ENCODE measurements around the gene C16orf92.
"Not testable (repeated sequence)": the region's sequence is repeated elsewhere in the genome, so short reads cannot be mapped to it uniquely, and the experiment has no call there.

The C16orf92 gene

DNA sequence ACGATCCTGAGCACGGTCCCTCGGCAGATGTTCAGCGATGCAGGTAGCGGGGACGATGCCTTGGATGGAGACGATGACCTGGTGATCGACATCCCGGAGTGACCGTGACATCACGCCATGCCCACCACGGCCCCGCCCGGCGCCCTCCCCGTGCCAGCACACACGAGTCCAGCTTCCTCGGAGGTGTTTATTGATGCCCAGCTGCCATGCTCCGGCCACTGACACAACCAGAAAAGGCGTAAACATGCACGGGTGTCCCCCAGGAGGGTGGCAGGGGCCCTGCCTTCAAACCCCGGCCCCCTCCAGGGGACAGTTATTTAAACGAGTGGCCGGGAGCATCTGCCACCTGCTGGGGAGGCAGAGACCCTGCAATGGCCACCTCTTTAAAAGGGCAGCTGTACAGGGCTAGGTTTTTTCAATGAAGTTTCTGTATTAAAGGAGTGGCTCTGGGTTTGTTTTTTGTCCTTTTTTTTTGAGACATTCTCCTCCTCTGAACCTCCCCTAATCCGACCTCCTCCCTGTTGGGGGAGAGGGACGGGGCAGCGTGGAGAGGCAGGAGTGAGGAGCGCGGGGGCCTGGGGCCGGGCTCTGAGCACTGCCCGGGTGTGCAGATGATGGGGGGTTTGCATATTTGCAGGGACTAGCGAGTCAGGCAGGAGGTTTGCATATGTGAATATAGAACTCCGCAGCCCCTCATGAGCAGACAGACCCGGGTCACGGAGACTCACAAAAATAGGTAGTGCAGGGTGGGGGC lies 17.5 kb upstream of the C16orf92 start:
- DNase-seq (ENCODE audit: low spot score): peak; percentile 28

DNA sequence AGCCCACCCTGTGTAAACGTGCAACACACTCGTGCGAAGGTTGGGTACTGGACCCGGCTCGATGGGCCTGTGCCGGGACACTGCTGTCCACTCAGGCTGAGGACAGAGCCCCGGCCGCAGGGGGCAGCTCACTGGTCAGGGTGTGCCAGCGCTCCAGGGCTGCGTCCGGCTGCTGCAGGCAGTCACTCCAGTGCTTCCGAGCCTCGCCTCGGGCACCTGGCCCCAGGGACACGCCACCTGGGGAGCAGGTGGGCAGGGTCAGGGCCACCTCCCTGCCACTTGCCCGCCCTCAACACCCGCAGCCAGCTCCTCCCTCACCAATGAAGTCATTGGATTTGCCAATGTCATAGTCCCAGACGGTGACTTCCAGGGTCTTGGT lies 16.9 kb upstream of the C16orf92 start:
- no peak for DNase-seq (ENCODE audit: low spot score)

DNA sequence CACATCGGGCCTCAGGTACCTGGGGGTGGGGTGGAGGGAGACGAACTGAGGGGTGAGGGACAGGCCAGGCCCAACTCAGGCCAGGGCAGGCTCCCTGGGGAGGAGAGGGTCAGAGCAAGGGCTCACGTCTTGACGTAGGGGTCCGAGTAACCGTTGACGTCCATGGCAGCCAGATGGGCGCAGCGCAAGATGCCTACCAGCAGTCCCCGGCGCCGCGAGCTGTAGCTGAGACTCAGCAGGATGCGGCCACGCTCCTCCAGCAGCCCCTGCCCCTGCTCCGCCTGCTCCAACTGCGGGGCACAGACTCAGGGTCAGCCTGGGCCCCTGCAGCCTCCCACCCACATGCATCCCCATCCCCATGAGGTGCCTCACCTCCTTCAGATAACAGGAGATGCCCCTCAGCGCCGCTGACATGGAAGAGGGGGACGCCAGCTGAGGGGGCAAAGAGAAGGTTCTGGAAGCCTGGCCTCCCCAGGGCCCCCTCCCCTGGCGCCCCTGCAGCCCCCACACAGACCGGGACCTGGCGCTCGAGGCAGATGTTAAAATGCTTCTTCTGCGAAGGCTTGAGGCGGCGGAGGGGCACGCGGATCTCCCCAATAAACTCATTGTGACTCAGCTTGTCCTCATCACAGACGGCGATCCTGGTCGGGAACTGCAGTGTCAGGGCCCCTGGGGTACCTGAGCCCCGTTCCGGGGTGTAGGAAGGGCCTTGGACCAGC lies 16.2 kb upstream of the C16orf92 start:
- no peak for DNase-seq (ENCODE audit: low spot score)

DNA sequence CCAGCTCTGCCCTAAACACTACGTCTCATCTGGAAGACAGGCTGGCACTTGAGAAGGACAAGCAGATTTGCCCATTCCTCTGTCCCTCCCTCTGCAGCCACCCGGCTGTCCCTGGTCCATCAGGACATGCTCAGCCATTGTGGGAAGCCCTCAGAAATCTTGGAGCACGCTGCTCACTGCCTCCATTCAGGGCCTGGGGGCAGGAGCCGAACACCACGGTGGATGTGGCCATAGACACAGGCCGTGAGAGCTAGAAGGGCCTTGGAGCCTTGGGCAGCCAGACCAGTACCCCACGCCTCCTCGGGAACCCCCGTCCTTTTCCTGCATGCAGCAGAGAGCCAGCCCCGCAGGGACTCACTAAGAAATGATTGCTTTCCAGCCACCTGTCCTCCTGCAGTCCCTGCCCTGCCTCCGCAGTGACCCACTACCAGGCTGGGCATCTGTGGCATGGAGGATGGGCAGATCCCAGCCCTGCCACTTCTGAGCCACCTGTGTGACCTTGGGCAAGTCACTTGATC lies 15.6 kb upstream of the C16orf92 start:
- DNase-seq (ENCODE audit: low spot score): no peak

DNA sequence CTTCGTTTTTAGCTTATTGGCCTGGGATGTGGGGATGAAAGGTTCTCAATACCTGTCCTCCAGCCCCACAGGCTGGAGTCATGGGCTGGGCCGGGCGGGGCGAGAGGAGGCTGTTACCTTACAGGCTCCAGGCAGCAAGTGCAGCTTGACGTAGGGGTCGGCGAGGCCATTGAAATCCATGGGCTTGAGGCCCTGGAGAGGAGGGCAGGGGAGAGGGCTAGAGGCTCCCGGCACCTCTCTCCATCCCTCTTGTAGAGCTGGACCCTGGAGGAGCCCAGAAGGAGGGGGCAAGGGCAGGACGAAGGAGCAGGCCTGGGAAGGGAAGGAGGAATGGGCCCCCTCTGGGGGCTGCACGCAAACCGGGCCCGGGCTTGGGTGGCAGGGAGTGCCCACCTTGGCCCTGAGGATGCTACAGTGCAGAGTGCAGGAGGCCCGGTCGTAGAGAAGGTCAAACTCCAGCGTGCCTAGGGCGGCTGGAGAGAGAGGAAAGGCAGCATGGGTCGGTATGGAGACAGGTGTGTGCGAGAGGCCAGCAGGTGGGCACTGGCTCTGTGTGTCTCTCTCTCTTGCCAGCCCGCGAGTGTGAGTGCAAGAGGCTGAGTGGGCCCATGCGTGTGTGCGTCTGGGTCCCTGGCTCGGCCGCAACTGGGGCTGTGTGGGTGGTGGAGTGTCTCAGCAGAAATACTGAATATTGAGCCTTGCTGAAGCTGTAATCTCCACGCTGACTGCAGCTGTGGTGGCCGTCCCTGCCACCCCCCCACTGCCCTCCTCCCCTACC lies 13.7 kb upstream of the C16orf92 start:
- DNase-seq (ENCODE audit: low spot score): no peak

DNA sequence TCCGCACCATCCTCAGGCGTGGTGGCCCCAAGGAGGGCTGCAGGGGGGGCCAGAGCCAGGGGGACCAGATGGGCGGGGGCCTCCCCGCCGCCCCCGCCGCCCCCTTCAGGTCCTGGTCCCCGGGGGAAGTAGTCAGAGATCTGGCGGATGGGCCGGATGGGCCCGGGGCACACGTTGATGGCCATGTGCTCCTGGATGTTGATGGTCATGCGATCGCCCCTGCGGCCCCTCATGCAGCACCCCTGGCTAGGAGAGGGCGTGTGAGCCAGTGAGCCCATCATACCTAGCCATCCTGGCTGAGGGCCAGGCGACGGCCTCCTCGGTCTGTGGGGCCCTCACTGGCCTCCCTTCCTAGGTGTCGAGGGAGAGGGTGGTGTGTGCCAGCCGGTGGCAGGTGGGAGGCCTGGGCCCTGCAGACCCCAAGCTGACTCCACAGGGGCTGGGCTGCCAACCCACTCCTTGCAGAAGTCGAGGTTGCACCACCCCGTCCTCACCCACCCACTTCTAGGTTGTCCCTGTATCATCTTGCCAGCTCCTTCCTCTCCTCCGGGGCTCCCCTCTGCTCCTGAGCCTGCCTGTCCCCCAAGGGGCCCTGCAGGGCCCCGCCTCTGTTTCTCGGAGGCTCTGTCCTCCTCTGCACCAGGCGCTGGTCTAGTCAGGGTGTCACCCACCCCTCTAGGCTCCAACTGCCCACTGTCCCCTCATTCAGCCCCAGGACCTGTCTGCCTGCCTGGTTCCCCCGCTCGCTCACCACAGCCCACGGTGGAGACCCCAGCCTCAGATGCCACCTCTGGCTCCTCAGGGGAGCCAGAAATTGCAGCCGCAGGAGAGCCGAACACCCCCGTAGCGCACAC lies 12.8 kb upstream of the C16orf92 start:
- no peak for DNase-seq (ENCODE audit: low spot score)

DNA sequence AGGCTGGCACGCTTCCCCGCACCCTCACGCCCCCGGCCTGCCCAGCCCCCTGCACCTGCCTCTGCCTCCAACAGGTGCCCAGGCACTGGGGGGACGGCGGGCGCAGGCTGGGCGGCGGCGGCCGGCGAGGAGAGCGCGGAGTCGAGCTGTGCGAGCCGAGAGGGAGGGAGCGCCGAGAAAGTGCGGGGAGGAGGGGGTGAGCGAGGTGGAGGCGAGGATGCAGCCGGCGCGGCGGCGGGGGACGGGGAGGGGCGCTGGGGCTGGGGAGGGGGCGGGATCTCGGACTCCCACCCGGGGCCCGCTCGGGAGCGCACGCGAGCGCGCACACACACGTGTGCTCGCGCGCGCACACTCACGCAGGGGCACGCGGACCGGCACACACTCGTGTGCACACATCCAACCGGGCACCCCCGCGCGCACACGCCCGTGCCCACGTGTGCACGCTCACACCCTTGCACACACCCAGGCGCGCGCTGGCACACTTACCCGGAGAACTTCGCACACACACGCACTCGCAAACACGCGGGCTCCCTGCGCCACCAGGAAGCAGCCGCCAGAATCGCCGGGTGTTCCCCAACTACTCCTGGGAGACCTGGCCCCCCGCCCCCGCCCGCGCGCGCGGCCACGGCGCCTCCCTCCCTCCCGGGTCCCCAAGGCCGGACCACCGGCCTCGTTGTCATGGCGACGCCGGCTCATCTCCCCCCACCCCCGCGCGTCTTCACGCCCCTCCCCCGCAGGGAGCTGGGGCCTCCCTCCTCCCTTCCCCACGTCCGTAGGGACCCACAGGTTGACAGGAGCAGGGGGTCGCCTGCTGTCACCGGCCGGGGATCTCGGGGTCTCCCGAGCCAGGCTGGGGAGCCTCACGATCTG lies 11.9 kb upstream of the C16orf92 start, which contains the start of gene DOC2A:
Gene DOC2A (minus strand): TSS at position 184 of the 870 bp plus-strand sequence. CDS start 805 bp downstream, outside the sequence.
- no peak for DNase-seq (ENCODE audit: low spot score)

DNA sequence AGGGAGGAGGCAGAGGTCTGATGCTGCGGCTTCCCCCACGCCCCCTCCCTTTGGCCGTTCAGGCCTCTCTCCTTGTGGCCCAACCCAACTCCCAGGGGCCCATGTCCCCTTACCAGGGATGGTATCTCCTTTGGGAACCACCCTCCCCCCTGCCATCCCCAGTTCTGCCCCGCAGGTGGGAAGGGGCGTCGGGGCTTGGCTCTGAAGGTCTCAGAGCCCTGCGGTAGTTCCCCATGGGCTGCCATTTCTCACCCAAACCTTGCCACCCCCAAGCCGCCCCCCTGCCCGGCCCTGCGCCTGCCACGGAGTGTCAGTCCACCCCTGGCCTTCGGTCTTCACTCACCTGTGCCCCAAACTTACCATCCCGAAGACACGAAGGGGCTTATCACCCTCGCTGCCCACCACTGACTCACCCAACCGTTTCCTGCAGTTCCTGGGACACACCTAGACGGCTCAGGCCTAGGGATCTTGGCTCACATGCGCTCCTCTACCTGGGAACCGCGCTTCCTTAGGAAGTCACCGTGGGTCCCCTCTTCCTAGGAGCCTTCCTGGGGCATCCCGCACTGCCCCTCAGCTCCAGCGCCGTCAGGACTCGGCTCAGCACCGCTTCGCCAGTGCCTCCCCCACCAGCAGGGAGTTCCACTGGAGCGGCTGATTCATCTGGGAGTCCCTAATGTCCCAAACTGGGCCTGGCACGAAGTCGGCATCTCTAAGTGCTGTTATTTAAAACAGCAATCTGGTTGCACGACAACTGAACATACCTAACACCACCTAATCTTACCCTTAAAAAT lies 11.1 kb upstream of the C16orf92 start:
- no peak for DNase-seq (ENCODE audit: low spot score)

DNA sequence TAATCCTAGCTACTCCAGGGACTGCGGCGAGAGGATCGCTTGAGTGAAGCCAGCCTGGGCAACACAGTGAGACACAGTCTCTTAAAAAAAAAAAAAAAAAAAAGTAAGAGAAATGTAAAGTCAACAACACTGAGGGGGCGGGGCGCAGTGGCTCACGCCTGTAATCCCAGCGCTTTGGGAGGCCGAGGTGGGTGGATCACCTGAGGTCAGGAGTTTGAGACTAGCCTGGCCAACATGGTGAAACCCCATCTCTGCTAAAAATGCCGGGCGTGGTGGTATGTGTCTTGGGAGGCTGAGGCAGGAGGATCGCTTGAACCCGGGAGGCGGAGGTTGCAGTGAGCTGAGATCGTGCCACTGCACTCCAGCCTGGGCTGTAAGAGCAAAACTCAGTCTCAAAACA lies 10.4 kb upstream of the C16orf92 start:
- DNase-seq (ENCODE audit: low spot score): not testable (repeated sequence)

DNA sequence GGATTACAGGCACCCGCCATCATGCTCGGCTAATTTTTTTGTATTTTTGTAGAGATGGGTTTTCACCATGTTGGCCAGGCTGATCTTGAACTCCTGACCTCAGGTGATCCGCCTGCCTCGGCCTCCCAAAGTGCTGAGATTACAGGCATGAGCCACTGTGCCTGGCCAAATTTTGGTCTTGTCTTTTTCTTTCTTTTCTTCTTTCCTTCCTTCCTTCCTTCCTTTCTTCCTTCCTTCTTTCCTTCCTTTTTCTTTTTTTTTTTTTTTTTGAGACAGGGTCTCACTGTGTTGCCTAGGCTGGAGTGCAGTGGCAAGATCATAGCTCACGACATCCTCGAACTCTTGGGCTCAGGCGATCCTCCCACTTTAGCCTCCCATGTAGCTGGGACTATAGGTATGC lies 7.5 kb upstream of the C16orf92 start:
- DNase-seq (ENCODE audit: low spot score): not testable (repeated sequence)

DNA sequence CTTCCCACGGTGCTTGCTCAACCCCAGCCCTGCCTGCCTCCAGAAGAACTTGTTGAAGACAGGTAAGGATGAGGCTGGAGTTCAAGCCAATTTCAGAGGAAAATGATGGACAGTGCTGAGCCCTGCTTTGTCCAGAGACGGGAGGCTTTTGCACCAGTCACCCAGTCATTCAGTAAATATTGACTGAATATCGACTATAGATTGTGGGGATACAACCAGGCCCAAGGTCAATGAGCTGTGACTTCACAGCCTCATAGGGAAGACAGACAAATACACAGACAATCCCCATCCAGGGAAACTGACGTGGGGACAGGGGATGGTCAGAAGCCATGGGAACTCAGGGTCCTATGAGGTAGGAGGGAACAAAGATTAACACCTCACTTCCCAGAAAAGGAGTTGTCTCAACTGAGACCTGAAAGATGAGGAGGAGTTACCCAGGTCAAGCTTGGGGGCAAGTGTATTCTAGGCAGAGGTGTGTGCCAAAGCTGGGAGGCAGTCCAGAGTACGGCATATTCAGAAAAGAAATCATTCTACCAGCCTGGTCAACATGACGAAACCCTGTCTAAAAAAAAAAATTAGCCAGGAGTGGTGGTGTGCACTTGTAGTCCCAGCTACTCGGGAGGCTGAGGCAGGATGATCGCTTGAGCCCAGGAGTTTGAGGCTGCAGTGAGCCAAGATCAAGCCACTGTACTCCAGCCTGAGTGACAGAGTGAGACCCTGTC lies 6.3 kb upstream of the C16orf92 start:
- no peak for DNase-seq (ENCODE audit: low spot score)

DNA sequence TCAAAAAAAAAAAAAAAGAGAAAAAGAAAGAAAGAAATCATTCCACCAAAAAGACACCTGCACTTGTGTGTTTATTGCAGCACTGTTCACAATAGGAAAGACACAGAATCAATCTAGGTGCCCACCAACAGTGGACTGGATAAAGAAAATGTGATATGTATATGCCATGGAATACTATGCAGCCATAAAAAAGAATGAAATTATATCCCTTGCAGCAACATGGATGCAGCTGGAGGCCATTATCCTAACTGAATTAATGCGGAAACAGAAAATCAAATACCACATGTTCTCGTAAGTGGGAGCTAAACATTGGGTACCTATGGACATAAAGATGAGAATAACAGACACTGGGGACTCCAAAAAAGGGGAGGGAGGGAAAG lies 5.7 kb upstream of the C16orf92 start:
- no peak for DNase-seq (ENCODE audit: low spot score)

DNA sequence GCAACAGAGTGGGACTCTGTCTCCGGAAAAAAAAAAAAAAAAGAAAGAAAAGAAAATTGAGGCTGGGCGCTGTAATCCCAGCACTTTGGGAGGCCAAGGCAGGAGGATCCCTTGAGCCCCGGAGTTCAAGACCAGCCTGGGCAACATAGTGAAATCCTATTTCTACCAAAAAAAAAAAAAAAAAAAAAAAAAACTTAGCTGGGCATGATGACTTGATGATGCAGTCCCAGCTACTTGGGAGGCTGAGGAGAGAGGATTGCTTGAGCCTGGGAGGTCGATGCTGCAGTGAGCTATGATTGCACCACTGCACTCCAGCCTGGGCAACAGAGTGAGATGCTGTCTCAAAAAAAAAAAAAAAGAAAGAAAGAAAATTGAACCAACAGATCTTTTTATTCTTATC lies 5.1 kb upstream of the C16orf92 start:
- not testable (repeated sequence) for DNase-seq (ENCODE audit: low spot score)

DNA sequence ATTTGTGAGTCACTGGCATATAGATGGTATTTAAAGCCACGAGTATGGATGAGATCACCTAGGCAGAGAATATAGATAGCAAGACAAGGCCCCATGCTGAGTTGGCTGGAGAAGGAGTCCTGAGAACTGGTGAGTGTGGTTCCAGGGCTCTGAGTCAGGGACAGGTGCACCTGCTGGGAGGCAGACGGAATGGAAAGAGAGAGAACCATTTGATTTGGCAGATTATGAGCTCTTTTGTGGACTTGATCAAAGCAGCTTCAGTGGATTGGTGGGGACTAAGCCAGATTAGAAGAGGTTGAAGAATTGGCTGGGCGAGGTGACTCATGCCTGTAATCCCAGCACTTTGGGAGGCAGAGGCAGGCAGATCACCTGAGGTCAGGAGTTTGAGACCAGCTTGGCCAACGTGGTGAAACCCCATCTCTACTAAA lies 4.3 kb upstream of the C16orf92 start:
- no peak for DNase-seq (ENCODE audit: low spot score)

DNA sequence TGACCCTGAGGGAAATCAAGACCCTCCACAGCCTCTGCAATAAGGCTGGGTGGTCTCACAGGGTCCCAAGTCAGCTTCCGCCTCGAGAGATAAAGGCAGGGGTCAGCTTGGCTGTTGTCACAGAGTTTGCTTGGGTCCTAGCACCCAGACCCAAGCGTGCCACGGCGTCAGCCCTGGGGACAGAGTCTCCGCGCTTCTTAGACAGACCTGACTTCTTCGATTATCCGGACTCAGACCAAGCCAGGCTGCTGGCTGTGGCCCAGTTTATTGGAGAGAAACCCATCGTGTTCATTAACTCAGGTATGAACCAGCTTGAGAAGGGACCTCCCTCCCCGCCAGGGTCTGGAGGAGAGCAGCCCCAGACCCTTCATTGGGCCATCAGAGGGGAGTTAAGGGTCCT lies 588 bp downstream of the C16orf92 start:
- no peak for DNase-seq (ENCODE audit: low spot score)

DNA sequence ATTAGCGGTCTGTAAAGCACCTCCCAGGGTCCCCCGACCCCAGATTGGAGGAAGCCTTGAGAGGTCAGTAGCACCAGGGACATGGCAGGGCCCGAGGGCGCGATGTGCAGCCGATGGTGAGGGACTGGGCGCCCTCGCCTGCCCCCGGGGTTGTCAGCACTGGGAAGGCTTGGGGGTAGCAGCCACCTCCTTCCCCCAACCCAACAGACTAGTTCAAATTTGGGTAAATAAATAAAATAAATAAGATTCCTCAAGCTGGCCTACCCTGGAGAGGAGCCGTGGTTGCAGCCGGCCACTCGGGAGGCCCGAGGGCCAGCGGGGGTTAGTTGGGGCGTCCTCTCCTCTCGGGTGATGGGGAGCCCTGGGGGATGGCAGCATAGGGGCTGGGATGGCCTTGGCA lies 1.5 kb downstream of the C16orf92 start:
- DNase-seq (ENCODE audit: low spot score): no peak

DNA sequence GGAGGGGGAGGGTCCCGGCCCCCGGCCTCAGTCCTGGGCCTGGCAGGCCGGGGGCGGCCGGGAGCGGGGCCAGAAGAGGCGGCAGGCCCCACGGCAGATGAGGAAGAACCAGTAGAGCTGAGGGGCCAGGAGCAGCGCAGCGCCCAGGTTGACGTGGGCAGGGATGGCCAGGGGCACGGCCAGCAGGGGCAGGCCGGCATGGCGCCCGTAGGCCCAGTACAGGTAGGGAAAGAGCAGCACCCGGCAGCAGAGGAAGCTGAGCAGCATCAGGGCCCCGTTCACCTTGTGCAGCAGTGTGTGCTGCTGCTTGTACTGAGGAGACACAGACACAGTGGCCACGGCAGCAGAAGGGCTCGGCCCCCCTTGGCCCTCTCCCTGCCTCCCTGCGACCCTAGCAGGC lies 2.2 kb downstream of the C16orf92 start:
- no peak for DNase-seq (ENCODE audit: low spot score)

DNA sequence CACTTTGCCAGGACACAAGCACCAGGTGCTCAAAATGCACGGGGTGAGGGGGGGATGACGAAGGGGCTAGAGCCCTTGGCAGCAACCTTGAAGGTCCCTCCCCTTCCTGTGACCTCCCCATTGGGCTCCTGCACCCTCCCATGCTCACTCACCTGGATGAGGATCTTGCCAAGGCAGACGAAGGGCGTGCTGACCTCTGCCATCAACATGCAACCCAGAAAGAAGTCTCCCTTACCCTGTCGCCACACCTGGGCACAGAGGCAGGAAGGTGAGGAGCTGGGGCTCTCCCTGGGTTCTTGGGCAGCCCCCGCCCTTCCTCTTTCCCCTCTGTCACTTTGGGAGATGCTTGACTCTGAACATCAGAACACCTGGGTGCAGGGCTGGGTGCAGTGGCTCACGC lies 2.6 kb downstream of the C16orf92 start:
- no peak for DNase-seq (ENCODE audit: low spot score)

DNA sequence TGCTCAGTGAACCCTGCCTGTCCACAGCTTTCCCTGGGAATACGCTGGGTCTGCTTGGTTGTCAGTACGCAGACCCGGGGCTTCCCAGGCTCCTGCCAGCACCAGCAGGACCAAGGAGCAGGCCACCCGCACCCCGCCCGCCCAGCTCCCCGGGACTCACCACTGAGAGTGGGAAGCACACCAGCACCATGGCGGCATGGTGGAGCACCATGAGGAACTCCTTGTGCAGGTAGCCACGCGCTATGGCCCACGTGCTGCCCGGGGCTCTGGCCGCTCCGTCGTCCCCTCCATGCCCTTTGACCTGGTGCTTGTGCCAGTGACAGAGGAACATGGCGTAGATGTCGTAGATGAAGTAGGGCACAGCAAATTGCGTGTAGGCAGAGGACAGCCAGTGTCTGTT lies 3.5 kb downstream of the C16orf92 start:
- no peak for DNase-seq (ENCODE audit: low spot score)

All from activated CD4-positive, alpha-beta T cell treated with anti-CD3 and anti-CD28 coated beads, Interleukin-2, Interleukin-4, amounts not matched to agents 100 ng/mL and 50 ng/mL, durations not matched to agents 16 hours and 8 hours (primary cell).